Kidney (tissue), 14 donors: ENCODE results near the gene CRTAC1. TPM values are rescaled to one million over a fixed set of nuclear protein-coding genes. Genes with fewer than 3 reads are reported as not detected.

ENCODE experiments used
- DNase-seq, 5 donors: peaks; one replicate each; pipeline ENCODE4 v3.0.0-alpha.2; 2013 to 2020
- FAIRE-seq: peaks from 2 replicates; lab custom pipeline; 2012; peaks lifted over from hg19 to GRCh38; lab: Jason Lieb, UNC
- H3K27ac ChIP-seq, 2 donors: one replicate each; pipeline ENCODE4 v1.7.0; 2013; ENCODE audit warnings: low read depth in 2 of 2, low read length in 2 of 2, inconsistent platforms in 1 of 2
- H3K27me3 ChIP-seq: one replicate; pipeline ENCODE4 v1.7.1; 2013; ENCODE audit warnings: low read length, inconsistent platforms; ENCODE audit not compliant: control insufficient read depth, insufficient read depth
- H3K36me3 ChIP-seq, 3 donors: one replicate each; pipeline versions ENCODE4 v1.7.0 to v1.7.1; 2013; ENCODE audit warnings: low read length in 3 of 3, control low read depth in 1 of 3, inconsistent platforms in 1 of 3; ENCODE audit not compliant: insufficient read depth in 3 of 3, control insufficient read depth in 2 of 3
- H3K4me1 ChIP-seq, 3 donors: one replicate each; pipeline versions ENCODE4 v1.7.0 to v1.7.1; 2013; ENCODE audit warnings: low read length in 3 of 3, inconsistent platforms in 1 of 3, low read depth in 1 of 3; ENCODE audit not compliant: control insufficient read depth in 2 of 3, insufficient read depth in 2 of 3
- H3K4me3 ChIP-seq, 3 donors: one replicate each; pipeline versions ENCODE4 v1.7.0 to v1.8.1; 2013; ENCODE audit warnings: low read length in 3 of 3, control low read depth in 1 of 3, inconsistent platforms in 1 of 3
- H3K9ac ChIP-seq, 3 donors: one replicate each; pipeline versions ENCODE4 v1.7.0 to v1.7.1; 2013; ENCODE audit warnings: low read length in 3 of 3, control low read depth in 1 of 3, inconsistent platforms in 1 of 3
- H3K9me3 ChIP-seq, 3 donors: one replicate each; pipeline versions ENCODE4 v1.7.0 to v1.7.1; 2013; ENCODE audit warnings: low read length in 3 of 3, control low read depth in 1 of 3, inconsistent platforms in 1 of 3; ENCODE audit not compliant: control insufficient read depth in 2 of 3, insufficient read depth in 1 of 3
- intact Hi-C: fragments of 100-400 bp; cut with DNase I; formaldehyde crosslinking; loops from one replicate; pipeline ENCODE4 v1.11.1; 2022
- polyA plus RNA-seq: library from polyadenylated mRNA; stranded (reverse); fragments of 350-450 nt; fragmentation: Illumina TruSeq; extraction: RNeasy Lipid Tissue Mini Kit (QIAGEN cat#74804); gene quantifications from one replicate; pipeline ENCODE4 v1.2.3, GENCODE V29; 2014; ENCODE audit warnings: low read depth, low replicate concordance; ENCODE audit not compliant: insufficient read depth
- total RNA-seq: library from RNA; stranded (reverse); fragmentation: NEBNext Ultra II Directional; extraction: Animal tissue kit (Norgen Biotek cat#: 25700); gene quantifications from one replicate; pipeline ENCODE4 v1.2.1, GENCODE V29; 2021
- TF ChIP-seq, protein P1 (sequence below): IDR thresholded peaks from 3 replicates; pipeline ENCODE4 v1.5.1; 2012; ENCODE audit warnings: mild to moderate bottlenecking, moderate library complexity, borderline replicate concordance; ENCODE audit not compliant: insufficient read depth; ENCODE audit errors: extremely low read depth
- donor health status: control.
- donor health status: control.
- donor health status: control.
- donor health status: control.
- donor health status: control.
- donor health status: DM: yes; HTN: yes; CAD: no.
- donor health status: Normal renal cell carcinoma (clear cell type).

CRTAC1 gene
- total and polyA plus RNA-seq, 2 donors from 2014 or later = 6.1 to 7.2 TPM

DNA sequence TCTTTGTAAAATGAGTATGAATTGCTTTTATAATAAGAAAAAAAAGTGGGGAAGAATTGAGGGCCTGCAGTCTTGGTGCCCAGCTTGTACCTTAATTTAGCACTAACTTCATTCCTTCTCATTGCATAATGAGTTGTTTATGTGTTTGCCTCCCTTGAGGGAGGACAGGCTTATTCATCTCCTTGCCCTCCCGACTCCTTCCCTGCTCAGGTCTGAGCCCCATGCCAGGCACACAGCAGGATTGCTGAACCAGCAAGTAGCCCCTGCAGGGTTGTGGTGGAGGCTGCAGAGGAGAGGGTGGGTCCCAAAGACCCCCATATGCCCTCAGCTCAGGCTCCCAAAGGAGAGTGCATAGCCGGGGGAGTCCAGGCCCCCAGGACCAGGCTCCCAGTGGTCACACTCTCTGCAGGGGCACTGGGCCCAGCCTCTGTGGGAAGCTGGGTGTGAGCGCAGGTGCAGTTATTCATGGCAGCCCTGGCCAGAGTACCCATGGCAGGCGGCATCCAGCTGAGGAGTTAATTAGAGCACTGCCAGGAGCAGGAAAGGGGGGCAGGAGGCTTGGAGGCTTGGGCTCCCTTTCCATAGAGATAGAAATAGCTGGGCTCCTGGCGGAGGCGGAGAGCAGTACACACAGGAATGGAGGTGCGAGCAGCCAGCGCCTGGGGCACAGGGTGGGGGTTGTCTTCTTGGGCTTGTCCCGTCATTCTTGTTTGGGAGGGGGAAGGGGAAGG lies 208.9 kb downstream of the CRTAC1 start:
- FAIRE-seq (no peak), DNase-seq (no peak)
- intact Hi-C loops = no loop called here
- Histone ChIP-seq H3K27me3 (no peaks in the 10 kb centered on the region), H3K27ac (no peak overlapping the region), H3K36me3 (no peaks in the 10 kb centered on the region), H3K9me3 (no peaks in the 10 kb centered on the region), H3K9ac (no peak overlapping the region), H3K4me1 (no peaks in the 10 kb centered on the region), H3K4me3 (no peak overlapping the region)
- TF ChIP-seq, protein P1, sequence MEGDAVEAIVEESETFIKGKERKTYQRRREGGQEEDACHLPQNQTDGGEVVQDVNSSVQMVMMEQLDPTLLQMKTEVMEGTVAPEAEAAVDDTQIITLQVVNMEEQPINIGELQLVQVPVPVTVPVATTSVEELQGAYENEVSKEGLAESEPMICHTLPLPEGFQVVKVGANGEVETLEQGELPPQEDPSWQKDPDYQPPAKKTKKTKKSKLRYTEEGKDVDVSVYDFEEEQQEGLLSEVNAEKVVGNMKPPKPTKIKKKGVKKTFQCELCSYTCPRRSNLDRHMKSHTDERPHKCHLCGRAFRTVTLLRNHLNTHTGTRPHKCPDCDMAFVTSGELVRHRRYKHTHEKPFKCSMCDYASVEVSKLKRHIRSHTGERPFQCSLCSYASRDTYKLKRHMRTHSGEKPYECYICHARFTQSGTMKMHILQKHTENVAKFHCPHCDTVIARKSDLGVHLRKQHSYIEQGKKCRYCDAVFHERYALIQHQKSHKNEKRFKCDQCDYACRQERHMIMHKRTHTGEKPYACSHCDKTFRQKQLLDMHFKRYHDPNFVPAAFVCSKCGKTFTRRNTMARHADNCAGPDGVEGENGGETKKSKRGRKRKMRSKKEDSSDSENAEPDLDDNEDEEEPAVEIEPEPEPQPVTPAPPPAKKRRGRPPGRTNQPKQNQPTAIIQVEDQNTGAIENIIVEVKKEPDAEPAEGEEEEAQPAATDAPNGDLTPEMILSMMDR = no peak

DNA sequence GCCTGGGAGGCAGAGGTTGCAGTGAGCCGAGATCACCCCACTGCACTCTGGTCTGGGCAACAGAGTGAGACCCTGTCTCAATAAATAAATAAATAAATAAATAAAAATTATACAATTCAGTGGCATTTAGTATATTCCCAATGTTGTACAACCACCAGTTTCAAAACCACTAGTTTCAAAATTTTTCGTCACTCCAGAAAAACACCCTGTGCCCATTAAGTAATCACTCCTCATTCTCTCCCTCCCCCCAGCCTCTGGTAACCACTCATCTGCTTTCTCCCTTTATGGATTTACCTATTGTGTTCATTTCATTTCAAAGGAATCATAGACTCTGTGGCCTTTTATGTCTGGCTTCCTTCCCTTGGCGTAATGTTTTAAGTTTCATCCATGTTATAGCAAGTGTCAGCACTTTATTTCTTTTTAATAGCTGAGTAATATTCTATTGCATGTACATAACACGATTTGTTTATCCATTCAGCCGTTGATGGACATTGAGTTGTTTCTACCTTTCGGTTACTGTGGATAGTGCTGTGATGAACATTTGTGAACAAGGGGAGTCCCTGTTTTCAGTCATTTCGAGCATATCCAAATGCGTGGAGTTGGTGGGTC lies 210.2 kb downstream of the CRTAC1 start:
- no peaks in the 10 kb centered on the region for H3K9me3 ChIP-seq
- no peaks in the 10 kb centered on the region for H3K36me3 ChIP-seq
- H3K27ac ChIP-seq = no peak overlapping the region
- TF ChIP-seq, protein P1 = no peak
- H3K9ac ChIP-seq = no peak overlapping the region
- H3K4me1 ChIP-seq = no peaks in the 10 kb centered on the region
- FAIRE-seq (no peak), DNase-seq (no peak)
- no peaks in the 10 kb centered on the region for H3K27me3 ChIP-seq
- intact Hi-C loops = no loop called here
- H3K4me3 ChIP-seq = no peak overlapping the region

DNA sequence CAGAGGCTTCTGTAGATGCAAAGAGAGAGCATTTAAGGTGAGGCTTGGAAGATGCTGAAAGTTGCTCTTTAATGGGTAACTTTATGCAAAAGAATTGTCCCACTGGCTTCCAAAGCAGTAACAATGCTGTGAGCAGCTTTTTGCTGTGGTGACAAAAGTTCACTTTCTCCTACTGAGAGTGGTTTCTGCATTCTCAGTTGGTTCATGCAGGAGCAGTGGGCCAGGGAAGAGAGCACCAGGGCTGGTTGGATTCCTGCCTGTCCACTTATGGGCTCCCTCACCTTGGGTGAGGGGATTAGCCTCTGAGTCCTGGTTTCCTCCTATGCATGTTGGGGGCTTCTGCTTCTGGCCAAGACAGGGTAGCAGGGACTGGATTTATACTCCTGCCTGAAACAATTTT lies 211.8 kb downstream of the CRTAC1 start:
- no peaks in the 10 kb centered on the region for H3K4me1 ChIP-seq
- TF ChIP-seq, protein P1 = no peak
- intact Hi-C loops = no loop called here
- no peak for FAIRE-seq
- H3K27ac ChIP-seq = no peak overlapping the region
- H3K36me3 ChIP-seq = no peaks in the 10 kb centered on the region
- no peak overlapping the region for H3K4me3 ChIP-seq
- H3K9me3 ChIP-seq = no peaks in the 10 kb centered on the region
- H3K27me3 ChIP-seq = no peaks in the 10 kb centered on the region
- no peak for DNase-seq
- H3K9ac ChIP-seq = no peak overlapping the region
